Measurements from ENCODE around the gene PLEKHA7.
A peak's percentile ranks its signal among the peaks of the same experiment; 100 is the strongest.

PLEKHA7 gene

DNA sequence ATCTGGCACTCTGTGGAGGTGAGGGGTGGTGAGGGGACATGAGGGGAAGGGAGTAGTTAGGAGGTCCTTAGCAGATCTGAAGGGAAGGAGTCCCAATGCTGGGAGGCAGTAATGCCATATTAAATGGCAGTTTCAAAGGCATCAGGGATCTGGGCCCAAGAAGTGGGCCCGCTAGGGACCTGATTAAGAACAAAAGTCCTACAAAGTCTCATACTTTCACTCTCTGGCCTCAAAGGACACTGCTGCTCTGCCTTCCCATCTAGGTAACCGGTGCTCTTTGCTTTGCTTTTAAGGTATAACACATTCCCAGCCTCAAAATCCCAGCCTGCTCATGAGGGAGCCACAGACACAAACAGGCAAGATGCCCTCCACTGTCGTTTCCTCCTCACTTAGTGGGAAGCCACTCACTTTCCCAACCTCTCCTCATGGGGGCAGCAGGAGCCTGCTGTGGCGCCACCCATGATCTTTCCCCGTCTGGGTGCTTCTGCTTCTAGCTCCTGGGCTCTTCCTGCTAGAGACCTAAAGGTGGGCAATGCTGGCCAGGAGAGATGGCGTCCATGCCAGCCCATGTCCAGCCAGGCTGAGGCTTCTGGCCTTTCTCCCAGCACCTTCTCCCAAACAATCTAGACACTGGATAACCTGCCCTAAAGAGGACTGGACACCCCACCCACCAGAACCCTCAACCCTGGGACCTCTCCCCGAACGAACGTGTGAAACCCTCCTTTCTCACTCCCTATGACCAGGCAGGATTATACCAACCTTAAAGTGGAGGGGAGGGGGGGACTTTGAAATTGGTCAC, 68.3 kb downstream of the PLEKHA7 start:
- Histone ChIP-seq H3K36me3 (no peaks in the 10 kb centered on the region), H3K27me3 (no peaks in the 10 kb centered on the region), H3K4me1 (no peaks in the 10 kb centered on the region), H3K9me3 (no peaks in the 10 kb centered on the region), H3K4me3 (ENCODE audit: low read depth, low read length) (no peak overlapping the region)
- TF ChIP-seq, protein P1, sequence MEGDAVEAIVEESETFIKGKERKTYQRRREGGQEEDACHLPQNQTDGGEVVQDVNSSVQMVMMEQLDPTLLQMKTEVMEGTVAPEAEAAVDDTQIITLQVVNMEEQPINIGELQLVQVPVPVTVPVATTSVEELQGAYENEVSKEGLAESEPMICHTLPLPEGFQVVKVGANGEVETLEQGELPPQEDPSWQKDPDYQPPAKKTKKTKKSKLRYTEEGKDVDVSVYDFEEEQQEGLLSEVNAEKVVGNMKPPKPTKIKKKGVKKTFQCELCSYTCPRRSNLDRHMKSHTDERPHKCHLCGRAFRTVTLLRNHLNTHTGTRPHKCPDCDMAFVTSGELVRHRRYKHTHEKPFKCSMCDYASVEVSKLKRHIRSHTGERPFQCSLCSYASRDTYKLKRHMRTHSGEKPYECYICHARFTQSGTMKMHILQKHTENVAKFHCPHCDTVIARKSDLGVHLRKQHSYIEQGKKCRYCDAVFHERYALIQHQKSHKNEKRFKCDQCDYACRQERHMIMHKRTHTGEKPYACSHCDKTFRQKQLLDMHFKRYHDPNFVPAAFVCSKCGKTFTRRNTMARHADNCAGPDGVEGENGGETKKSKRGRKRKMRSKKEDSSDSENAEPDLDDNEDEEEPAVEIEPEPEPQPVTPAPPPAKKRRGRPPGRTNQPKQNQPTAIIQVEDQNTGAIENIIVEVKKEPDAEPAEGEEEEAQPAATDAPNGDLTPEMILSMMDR (IDR thresholded peaks at IDR 0.05; ENCODE audit: low read depth, low read length): peak; percentile 68
- peak; percentile 58 for DNase-seq

- TF ChIP-seq, protein P1 (IDR thresholded peaks at IDR 0.05; ENCODE audit: low read depth, low read length): no peak
- Histone ChIP-seq H3K4me3 (ENCODE audit: low read depth, low read length) (no peak overlapping the region), H3K36me3 (no peaks in the 10 kb centered on the region)
Observed at GRCh38 chr11:16942911-16943310, 71.3 kb downstream of the PLEKHA7 start.

GRCh38 chr11:16942342-16942741, 71.9 kb downstream of the PLEKHA7 start:
- no peak for DNase-seq
- Histone ChIP-seq H3K4me1 (no peaks in the 10 kb centered on the region), H3K36me3 (no peaks in the 10 kb centered on the region), H3K4me3 (ENCODE audit: low read depth, low read length) (no peak overlapping the region), H3K27me3 (no peaks in the 10 kb centered on the region), H3K9me3 (no peaks in the 10 kb centered on the region)
- TF ChIP-seq, protein P1 (IDR thresholded peaks at IDR 0.05; ENCODE audit: low read depth, low read length): no peak

More at GRCh38 chr11:16942911-16943310, 71.3 kb downstream of the PLEKHA7 start:
- H3K4me1 ChIP-seq: no peaks in the 10 kb centered on the region
- H3K9me3 ChIP-seq: no peaks in the 10 kb centered on the region
- no peak for DNase-seq
- H3K27me3 ChIP-seq: no peaks in the 10 kb centered on the region

DNA sequence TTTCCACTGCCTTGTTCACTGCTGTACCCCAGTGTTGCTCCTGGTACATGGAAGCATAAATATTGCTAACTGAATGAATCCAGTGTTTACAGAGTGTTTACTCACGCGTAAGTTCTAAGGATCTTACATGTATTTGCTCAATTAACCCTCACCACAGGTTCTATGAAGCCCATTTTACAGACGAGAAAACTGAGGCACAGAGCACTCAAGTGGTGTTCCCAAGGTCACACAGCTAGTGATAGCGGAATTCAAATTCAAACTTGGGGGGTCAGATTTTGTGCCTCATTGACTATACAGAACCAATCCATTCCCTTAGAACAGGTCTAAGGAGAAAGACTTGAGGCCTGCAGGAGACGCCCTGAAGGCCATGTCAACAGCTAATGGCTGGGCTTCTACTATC, 72.3 kb downstream of the PLEKHA7 start:
- Histone ChIP-seq H3K4me1 (no peaks in the 10 kb centered on the region), H3K27me3 (no peaks in the 10 kb centered on the region), H3K36me3 (no peaks in the 10 kb centered on the region), H3K4me3 (ENCODE audit: low read depth, low read length) (no peak overlapping the region), H3K9me3 (no peaks in the 10 kb centered on the region)
- DNase-seq: no peak
- TF ChIP-seq, protein P1 (IDR thresholded peaks at IDR 0.05; ENCODE audit: low read depth, low read length): no peak

GRCh38 chr11:16938061-16938460, 76.2 kb downstream of the PLEKHA7 start:
- TF ChIP-seq, protein P1 (IDR thresholded peaks at IDR 0.05; ENCODE audit: low read depth, low read length): no peak
- H3K9me3 ChIP-seq: no peaks in the 10 kb centered on the region
- H3K27me3 ChIP-seq: no peaks in the 10 kb centered on the region
- H3K4me1 ChIP-seq: no peaks in the 10 kb centered on the region
- no peak for DNase-seq
- no peaks in the 10 kb centered on the region for H3K36me3 ChIP-seq
- no peak overlapping the region for H3K4me3 ChIP-seq (ENCODE audit: low read depth, low read length)

GRCh38 chr11:16936643-16937042, 77.6 kb downstream of the PLEKHA7 start:
- TF ChIP-seq, protein P1 (IDR thresholded peaks at IDR 0.05; ENCODE audit: low read depth, low read length): no peak
- no peaks in the 10 kb centered on the region for H3K9me3 ChIP-seq
- H3K27me3 ChIP-seq: no peaks in the 10 kb centered on the region
- H3K36me3 ChIP-seq: no peaks in the 10 kb centered on the region
- DNase-seq: no peak
- no peaks in the 10 kb centered on the region for H3K4me1 ChIP-seq
- H3K4me3 ChIP-seq (ENCODE audit: low read depth, low read length): no peak overlapping the region

Data from BE2C (cell line).